Pancreas (tissue), 10 donors: ENCODE results near the gene RUNX3. TPM values are rescaled to one million over a fixed set of nuclear protein-coding genes. Genes with fewer than 3 reads are reported as not detected.

Source experiments
- ATAC-seq, 4 donors: fragments of 200-7000 bp; cut with Tn5 transposase; one replicate each; pipeline versions ENCODE4 v1.8.0 to v1.9.1; 2020; ENCODE audit warnings: mild to moderate bottlenecking in 4 of 4, moderate library complexity in 4 of 4
- DNase-seq, 6 donors: peaks; one replicate each; pipeline ENCODE4 v3.0.0-alpha.2; 2020
- FAIRE-seq: peaks from 2 replicates; lab custom pipeline; 2012; peaks lifted over from hg19 to GRCh38; lab: Jason Lieb, UNC
- H3K27ac ChIP-seq, 4 donors: fragments of 200-600 bp; sonication (generic); 1 replicate in 3 of 4; 2 replicates in 1 of 4; pipeline versions ENCODE4 v1.5.0 to v1.8.0; 2020
- H3K27me3 ChIP-seq, 4 donors: fragments of 200-600 bp; one replicate each; pipeline ENCODE4 v1.8.0; 2021
- H3K36me3 ChIP-seq, 3 donors: fragments of 200-600 bp; sonication (generic) in 1 of 3; one replicate each; pipeline versions ENCODE4 v1.5.0 to v1.8.0; 2020 to 2021
- H3K4me1 ChIP-seq, 3 donors: fragments of 200-600 bp; one replicate each; pipeline ENCODE4 v1.8.0; 2021
- H3K4me3 ChIP-seq, 4 donors: fragments of 200-600 bp; sonication (generic) in 2 of 4; one replicate each; pipeline versions ENCODE4 v1.5.0 to v1.8.0; 2020 to 2021
- H3K9me3 ChIP-seq, 4 donors: fragments of 200-600 bp; one replicate each; pipeline ENCODE4 v1.8.0; 2021
- CTCF ChIP-seq, 4 donors: fragments of 200-600 bp; sonication (generic) in 3 of 4; IDR thresholded peaks; one replicate each; pipeline versions ENCODE4 v1.5.0 to v1.8.0; 2021; ENCODE audit warnings: antibody characterized with exemption in 4 of 4
- WGBS, 2 donors: extraction: QIAGEN DNeasy Blood & Tissue Kit; methylation state at CpG; one replicate each; pipeline ENCODE4 v1.1.7; 2013; 5-methylcytosine and 5-hydroxymethylcytosine counted together
- intact Hi-C, 3 donors: fragments of 100-400 bp; cut with DNase I; formaldehyde crosslinking; loops; one replicate each; pipeline versions ENCODE4 v1.11.1 to v1.14.2; 2022
- polyA plus RNA-seq, 2 donors: library from polyadenylated mRNA; stranded (reverse); fragments of 200-250 nt; gene quantifications; one replicate each; pipeline ENCODE4 v1.2.3, GENCODE V29; 2013
- total RNA-seq, 6 donors: library from RNA; stranded (reverse); fragmentation: NEBNext Ultra II Directional in 4 of 6; extraction: Animal tissue kit (Norgen Biotek cat#: 25700) in 4 of 6; gene quantifications; one replicate each; pipeline versions ENCODE4 v1.2.1 to v1.2.4, GENCODE V29; 2021 to 2023
- donor health status: healthy with polysubstance abuse.
- donor health status: DM: no; HTN: no; CAD: no; lungs with moderate emphysema.
- donor health status: DM: no; HTN: no; CAD: no.
- donor health status: control.
- donor health status: control.
- donor health status: Bipolar disorder and iron deficiency.
- donor health status: DM: yes; HTN: yes; CAD: no.
- donor health status: DM: no; HTN: no; CAD: no.
- donor health status: DM: no; HTN: no; CAD: no.
- donor health status: DM: yes; HTN: yes; CAD: no.

The RUNX3 gene
- total and polyA plus RNA-seq, 8 donors, result 0.30 to 3.7 (median 0.77) TPM

- Histone ChIP-seq H3K27me3 (peaks cover 5 to 39% (median 9%) of the 10 kb centered on the region in 4 donors), H3K36me3 (no peaks in the 10 kb centered on the region), H3K4me3 (no peak overlapping the region), H3K4me1 (no peaks in the 10 kb centered on the region), H3K9me3 (no peaks in the 10 kb centered on the region), H3K27ac (no peak overlapping the region)
- TF ChIP-seq CTCF (IDR thresholded peaks at IDR 0.05), result no peak
- 43 to 48% methylated on average over 16 of the region's 16 CpGs for WGBS, 2 donors
- no peak for FAIRE-seq
- no peak for ATAC-seq
- no peak for DNase-seq
- intact Hi-C loops, result no loop called here
Observed at GRCh38 chr1:24934310-24935195, 4.5 kb upstream of the RUNX3 start.

- peaks cover 0 to 4% (median 0%) of the 10 kb centered on the region in 3 donors for H3K4me1 ChIP-seq
- ATAC-seq (no peak), FAIRE-seq (no peak), DNase-seq (no peak)
- intact Hi-C loops, result no loop called here
- TF ChIP-seq CTCF (IDR thresholded peaks at IDR 0.05), result no peak
- H3K4me3 ChIP-seq, result no peak overlapping the region
- no peaks in the 10 kb centered on the region for H3K36me3 ChIP-seq
- no peaks in the 10 kb centered on the region for H3K9me3 ChIP-seq
- WGBS, 2 donors, result 59 to 72% methylated on average over 12 of the region's 12 CpGs
- peaks cover 5 to 49% (median 9%) of the 10 kb centered on the region in 4 donors for H3K27me3 ChIP-seq
- no peak overlapping the region for H3K27ac ChIP-seq
Observed at GRCh38 chr1:24933468-24933867, 3.4 kb upstream of the RUNX3 start.

- peaks cover 0 to 4% (median 0%) of the 10 kb centered on the region in 3 donors for H3K4me1 ChIP-seq
- H3K9me3 ChIP-seq, result no peaks in the 10 kb centered on the region
- 54 to 66% methylated on average over 13 of the region's 13 CpGs for WGBS, 2 donors
- H3K27me3 ChIP-seq, result peaks cover 5 to 55% (median 9%) of the 10 kb centered on the region in 4 donors
- H3K4me3 ChIP-seq, result no peak overlapping the region
- intact Hi-C loops, result no loop called here
- H3K36me3 ChIP-seq, result no peaks in the 10 kb centered on the region
- no peak for TF ChIP-seq CTCF (IDR thresholded peaks at IDR 0.05)
- H3K27ac ChIP-seq, result no peak overlapping the region
- FAIRE-seq (no peak), DNase-seq (no peak), ATAC-seq (no peak)
Observed at GRCh38 chr1:24932725-24933294, 2.7 kb upstream of the RUNX3 start.

- FAIRE-seq, result no peak
- WGBS, 2 donors, result 3 to 6% methylated on average over 24 to 34 of the region's 34 CpGs
- no peak overlapping the region for H3K27ac ChIP-seq
- peaks cover 5 to 58% (median 9%) of the 10 kb centered on the region in 4 donors for H3K27me3 ChIP-seq
- H3K36me3 ChIP-seq, result no peaks in the 10 kb centered on the region
- intact Hi-C loops, result no loop called here
- H3K4me1 ChIP-seq, result peaks cover 0 to 4% (median 0%) of the 10 kb centered on the region in 3 donors
- H3K9me3 ChIP-seq, result no peaks in the 10 kb centered on the region
- TF ChIP-seq CTCF (IDR thresholded peaks at IDR 0.05), result peak; percentile 50 to 88 (median 80)
- peak in 5 of 6 donors; percentile 21 to 90 (median 58) for DNase-seq
- ATAC-seq, result peak; percentile 76 to 85 (median 80)
- H3K4me3 ChIP-seq, result peak overlapping the region in 3 of 4 donors; percentile 4 to 36 (median 10)
Observed at GRCh38 chr1:24932284-24932683, 2.2 kb upstream of the RUNX3 start.
